Type B pancreatic cell (in vitro differentiated cells): ENCODE measurements around the gene SVIL. TPM values are rescaled to one million over a fixed set of nuclear protein-coding genes. Genes with fewer than 3 reads are reported as not detected.

Source experiments
- DNase-seq: peaks from one replicate; pipeline ENCODE4 v3.0.0; 2021; ENCODE audit warnings: mixed read lengths; ENCODE audit not compliant: unreplicated experiment; ENCODE audit errors: extremely low spot score
- H3K27ac Mint-ChIP-seq: 2 replicates; pipeline ENCODE4 v1.8.0; 2021; ENCODE audit warnings: mild to moderate bottlenecking, mixed read lengths
- H3K27me3 Mint-ChIP-seq: 2 replicates; pipeline ENCODE4 v1.8.0; 2021; ENCODE audit warnings: mixed read lengths
- H3K36me3 Mint-ChIP-seq: 2 replicates; pipeline ENCODE4 v1.8.0; 2021; ENCODE audit warnings: mixed read lengths
- H3K4me1 Mint-ChIP-seq: one replicate; pipeline ENCODE4 v1.8.0; 2021; ENCODE audit warnings: mixed read lengths; ENCODE audit not compliant: unreplicated experiment
- H3K4me3 Mint-ChIP-seq: 2 replicates; pipeline ENCODE4 v1.8.0; 2021; ENCODE audit warnings: mild to moderate bottlenecking, mixed read lengths
- H3K9me3 Mint-ChIP-seq: 2 replicates; pipeline ENCODE4 v1.8.0; 2021; ENCODE audit warnings: mixed read lengths
- total RNA-seq: library from RNA; stranded (reverse); gene quantifications from 2 replicates; pipeline ENCODE4 v1.2.1, GENCODE V29; 2021; ENCODE audit warnings: low replicate concordance
- TF ChIP-seq, protein P1 (sequence below): fragments of 200-600 bp; sonication (generic); conservative IDR thresholded peaks from 2 replicates; pipeline ENCODE4 v1.5.0; 2021; ENCODE audit warnings: antibody characterized with exemption, mild to moderate bottlenecking

SVIL gene
- total RNA-seq, 1 donor from 2014 or later: 171 TPM

- no peaks in the 10 kb centered on the region for H3K36me3 Mint-ChIP-seq
- H3K4me3 Mint-ChIP-seq: no peak overlapping the region
These were observed 204.7 kb downstream of the SVIL start for GRCh38 chr10:29430101-29430500.

DNA sequence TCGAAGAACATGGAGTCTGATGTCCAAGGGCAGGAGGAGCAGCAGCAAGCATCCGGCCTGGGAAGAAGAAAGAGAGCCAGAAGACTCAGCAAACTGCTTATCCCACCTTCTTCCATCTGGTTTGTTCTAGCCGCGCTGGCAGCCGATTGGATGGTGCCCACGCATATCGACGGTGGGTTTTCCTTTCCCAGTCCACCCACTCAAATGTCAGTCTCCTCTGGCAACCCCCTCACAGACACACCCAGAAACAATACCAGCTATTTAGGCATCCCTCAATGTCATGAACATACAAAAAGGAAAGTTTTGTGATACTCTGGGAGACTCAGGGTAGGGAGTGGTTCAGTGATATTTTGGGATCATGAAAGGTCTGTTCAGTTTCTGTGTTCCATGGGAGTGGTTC, 206.3 kb downstream of the SVIL start:
- H3K4me1 Mint-ChIP-seq: no peaks in the 10 kb centered on the region
- no peak overlapping the region for H3K27ac Mint-ChIP-seq
- H3K9me3 Mint-ChIP-seq: no peaks in the 10 kb centered on the region
- no peaks in the 10 kb centered on the region for H3K27me3 Mint-ChIP-seq
- H3K4me3 Mint-ChIP-seq: no peak overlapping the region
- no peak for DNase-seq
- TF ChIP-seq, protein P1, sequence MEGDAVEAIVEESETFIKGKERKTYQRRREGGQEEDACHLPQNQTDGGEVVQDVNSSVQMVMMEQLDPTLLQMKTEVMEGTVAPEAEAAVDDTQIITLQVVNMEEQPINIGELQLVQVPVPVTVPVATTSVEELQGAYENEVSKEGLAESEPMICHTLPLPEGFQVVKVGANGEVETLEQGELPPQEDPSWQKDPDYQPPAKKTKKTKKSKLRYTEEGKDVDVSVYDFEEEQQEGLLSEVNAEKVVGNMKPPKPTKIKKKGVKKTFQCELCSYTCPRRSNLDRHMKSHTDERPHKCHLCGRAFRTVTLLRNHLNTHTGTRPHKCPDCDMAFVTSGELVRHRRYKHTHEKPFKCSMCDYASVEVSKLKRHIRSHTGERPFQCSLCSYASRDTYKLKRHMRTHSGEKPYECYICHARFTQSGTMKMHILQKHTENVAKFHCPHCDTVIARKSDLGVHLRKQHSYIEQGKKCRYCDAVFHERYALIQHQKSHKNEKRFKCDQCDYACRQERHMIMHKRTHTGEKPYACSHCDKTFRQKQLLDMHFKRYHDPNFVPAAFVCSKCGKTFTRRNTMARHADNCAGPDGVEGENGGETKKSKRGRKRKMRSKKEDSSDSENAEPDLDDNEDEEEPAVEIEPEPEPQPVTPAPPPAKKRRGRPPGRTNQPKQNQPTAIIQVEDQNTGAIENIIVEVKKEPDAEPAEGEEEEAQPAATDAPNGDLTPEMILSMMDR: no peak
- no peaks in the 10 kb centered on the region for H3K36me3 Mint-ChIP-seq

More at GRCh38 chr10:29430101-29430500, 204.7 kb downstream of the SVIL start:
- TF ChIP-seq, protein P1: no peak
- no peaks in the 10 kb centered on the region for H3K27me3 Mint-ChIP-seq
- H3K27ac Mint-ChIP-seq: no peak overlapping the region
- no peaks in the 10 kb centered on the region for H3K9me3 Mint-ChIP-seq
- DNase-seq: no peak
- no peaks in the 10 kb centered on the region for H3K4me1 Mint-ChIP-seq

DNA sequence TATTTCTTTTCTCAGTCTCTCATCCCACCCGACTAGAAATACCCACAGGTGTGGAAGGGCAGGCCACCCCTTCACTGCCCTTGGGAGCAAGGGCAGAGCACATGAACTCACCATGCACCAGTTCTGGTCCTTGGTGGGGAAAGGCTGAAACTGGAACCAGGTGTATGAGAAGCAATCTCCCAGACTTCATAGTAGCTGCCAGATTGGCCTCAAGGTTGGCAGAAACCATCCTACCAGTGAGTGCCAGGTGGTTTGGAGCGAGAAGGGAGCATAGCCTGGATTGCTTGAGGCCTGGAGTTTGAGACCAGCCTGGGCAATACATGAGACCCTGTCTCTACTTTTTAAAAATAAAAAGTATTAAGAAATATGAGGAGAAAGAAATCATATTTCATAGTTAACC, 207.1 kb downstream of the SVIL start:
- Mint-ChIP-seq H3K36me3 (no peaks in the 10 kb centered on the region), H3K4me1 (no peaks in the 10 kb centered on the region), H3K27ac (no peak overlapping the region), H3K27me3 (no peaks in the 10 kb centered on the region), H3K4me3 (no peak overlapping the region), H3K9me3 (no peaks in the 10 kb centered on the region)
- TF ChIP-seq, protein P1: no peak
- no peak for DNase-seq

- DNase-seq: no peak
- TF ChIP-seq, protein P1: no peak
- Mint-ChIP-seq H3K4me3 (no peak overlapping the region), H3K27ac (no peak overlapping the region), H3K27me3 (no peaks in the 10 kb centered on the region), H3K36me3 (no peaks in the 10 kb centered on the region), H3K4me1 (no peaks in the 10 kb centered on the region), H3K9me3 (no peaks in the 10 kb centered on the region)
These were observed 208.4 kb downstream of the SVIL start for GRCh38 chr10:29426420-29426819.

DNA sequence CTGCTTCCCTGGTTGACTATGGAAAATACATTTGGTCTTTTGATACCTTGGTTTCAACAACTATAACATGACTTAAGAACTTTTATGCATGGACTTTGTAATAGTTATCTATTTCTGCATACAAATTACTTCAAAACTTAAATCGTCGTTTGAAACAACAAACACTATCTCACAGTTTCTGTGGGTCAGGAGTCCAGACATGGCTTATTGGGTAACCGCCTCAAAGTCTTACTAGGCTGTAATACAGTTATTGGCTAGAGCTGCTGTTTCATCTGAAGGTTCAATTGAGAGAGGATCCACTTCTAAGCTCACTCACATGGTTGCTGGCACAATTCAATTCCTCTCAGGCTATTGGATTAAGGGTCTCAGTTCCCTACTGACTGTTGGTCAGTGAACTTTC, 210.8 kb downstream of the SVIL start:
- no peaks in the 10 kb centered on the region for H3K27me3 Mint-ChIP-seq
- TF ChIP-seq, protein P1: no peak
- no peaks in the 10 kb centered on the region for H3K4me1 Mint-ChIP-seq
- H3K4me3 Mint-ChIP-seq: no peak overlapping the region
- no peaks in the 10 kb centered on the region for H3K9me3 Mint-ChIP-seq
- H3K36me3 Mint-ChIP-seq: no peaks in the 10 kb centered on the region
- no peak for DNase-seq
- H3K27ac Mint-ChIP-seq: no peak overlapping the region

- no peak for DNase-seq
- Mint-ChIP-seq H3K36me3 (no peaks in the 10 kb centered on the region), H3K4me1 (no peaks in the 10 kb centered on the region), H3K27me3 (no peaks in the 10 kb centered on the region), H3K27ac (no peak overlapping the region), H3K9me3 (no peaks in the 10 kb centered on the region), H3K4me3 (no peak overlapping the region)
- TF ChIP-seq, protein P1: no peak
These were observed 214.0 kb downstream of the SVIL start for GRCh38 chr10:29420744-29421143.
